Superior temporal gyrus (tissue), 1 donor: Measurements from ENCODE around the gene BOD1L1.
"Not testable (repeated sequence)": the region's sequence is repeated elsewhere in the genome, so short reads cannot be mapped to it uniquely, and the experiment has no call there.

Experiments
- DNase-seq: peaks from one replicate; pipeline ENCODE4 v3.0.0-alpha.2; 2016; ENCODE audit errors: extremely low spot score

The BOD1L1 gene

DNA sequence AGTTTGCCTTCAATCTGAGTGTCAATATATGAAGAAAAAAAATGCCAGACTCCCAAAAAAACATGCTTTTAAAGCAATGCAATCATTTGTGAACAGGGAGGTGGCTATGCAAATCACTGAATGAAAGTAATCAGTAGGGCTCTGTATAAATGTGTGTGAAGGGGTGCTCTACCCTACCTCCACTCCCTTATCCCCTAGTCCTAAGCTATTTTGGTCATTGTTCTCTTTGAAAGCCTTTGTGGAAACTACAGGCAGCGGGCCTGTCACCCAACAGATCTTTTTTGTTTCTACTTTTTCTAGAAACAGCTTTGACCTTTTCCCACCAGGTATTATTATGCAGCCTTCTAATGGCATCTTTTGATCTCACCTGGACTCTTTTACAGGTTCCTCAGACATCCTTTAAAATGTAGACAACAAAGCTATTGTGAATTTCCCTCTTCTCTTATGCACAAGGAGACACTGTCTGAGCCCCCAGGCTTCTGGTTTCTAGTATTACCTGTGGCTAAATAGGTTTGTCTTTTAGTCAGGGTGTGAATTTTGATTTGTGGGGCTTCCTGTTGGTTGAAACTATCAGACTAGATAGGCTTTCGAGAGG lies 9.2 kb downstream of the BOD1L1 start:
- DNase-seq, result no peak

DNA sequence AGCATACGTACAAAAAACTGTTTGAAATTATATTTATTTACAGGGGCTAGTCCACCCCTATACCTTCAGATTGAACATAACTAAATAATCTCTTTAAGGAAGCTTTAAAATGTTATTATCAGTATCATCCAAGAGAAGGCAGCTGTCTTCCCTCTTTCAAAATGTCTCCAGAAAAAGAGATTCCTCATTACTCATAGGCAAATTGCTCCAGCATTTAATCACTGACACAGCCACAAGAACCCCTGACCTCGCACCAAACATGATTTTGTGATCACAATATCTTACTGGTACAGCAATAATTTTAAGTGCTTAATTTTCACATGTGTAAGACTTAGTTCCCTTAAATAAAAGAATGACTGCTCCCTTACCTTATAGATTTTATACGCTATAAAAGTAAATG lies 9.7 kb downstream of the BOD1L1 start:
- no peak for DNase-seq

DNA sequence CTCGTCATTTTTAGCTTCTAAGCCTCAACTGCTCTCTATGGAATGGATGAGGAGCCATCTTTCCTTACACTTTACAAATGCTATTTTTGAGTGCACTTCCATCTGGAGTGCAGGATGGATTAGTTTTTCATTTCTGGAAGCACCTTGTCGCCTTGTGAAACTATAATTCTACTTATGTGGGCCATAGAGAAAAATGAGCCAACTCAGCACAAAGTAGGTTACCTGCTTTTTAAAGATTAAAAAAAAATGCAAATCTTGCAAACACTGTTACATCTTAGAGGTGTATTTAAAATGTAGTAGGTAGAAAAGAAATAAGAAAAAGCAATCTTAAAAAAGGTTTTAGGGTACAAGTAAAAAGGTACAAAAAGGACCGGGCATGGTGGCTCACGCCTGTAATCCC lies 10.9 kb downstream of the BOD1L1 start:
- DNase-seq, result no peak

DNA sequence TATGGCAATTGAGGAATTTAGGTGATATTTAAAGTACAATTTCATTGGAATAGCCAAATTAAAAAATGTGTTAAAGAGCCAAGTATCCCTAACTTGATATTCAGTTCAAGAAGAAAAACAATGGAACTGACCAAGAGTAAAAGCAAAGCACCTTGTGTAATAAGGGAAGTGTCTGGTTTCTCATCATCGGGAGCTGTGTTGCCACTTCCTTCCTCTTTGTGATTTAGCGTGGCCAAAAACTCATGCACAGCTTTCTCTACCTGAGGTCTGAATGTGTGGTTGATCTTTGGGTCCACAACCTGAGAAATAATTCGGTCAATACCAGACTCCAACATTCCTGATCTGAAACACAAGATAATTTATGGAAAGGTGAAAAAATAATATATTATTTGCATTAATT lies 12.4 kb downstream of the BOD1L1 start:
- DNase-seq, result no peak

DNA sequence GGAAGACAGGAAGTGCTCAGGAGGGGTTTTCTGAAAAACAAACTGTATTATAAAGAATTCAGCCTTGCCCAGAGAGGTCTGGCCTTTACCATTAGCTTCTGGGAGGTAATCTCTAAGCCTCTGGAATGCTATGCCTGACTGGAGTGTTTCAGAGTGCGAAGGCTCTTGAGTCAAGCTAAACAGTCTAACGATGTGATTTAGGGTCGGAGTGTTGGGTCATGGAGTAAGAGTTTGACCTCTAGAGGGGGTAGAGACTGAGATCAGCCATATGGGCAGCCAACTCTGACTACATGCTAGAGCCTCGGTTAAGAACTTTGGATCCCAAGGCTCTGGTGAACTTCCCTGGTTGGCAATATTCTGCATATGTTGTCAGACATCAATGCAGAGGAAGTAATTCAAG lies 15.0 kb downstream of the BOD1L1 start:
- DNase-seq, result no peak

DNA sequence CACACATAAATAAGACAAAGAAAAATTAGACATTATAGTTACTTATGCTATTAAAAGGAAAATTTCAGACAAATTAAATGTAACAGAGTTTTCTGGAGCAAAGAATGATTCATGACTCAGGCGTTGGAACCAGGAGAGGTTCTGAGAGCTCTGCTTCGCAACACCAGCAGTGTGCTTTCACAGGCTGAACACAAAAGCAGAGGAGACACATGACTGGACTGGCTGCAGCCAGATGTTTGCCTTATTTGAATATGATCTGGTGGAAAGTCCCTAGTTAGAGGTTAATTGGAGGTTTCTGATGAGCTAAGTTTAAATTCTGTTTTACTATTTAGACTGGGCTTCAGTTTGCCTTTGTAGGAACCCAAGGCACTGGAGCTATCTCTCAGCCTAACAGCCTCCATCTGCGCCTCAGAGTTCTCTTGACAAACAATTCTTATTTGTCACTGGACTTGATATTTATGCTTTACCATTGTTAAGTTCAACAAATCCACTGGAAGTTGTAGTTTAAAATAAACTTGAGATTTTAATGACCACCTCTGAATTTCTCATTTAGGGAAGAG lies 16.2 kb downstream of the BOD1L1 start:
- no peak for DNase-seq

DNA sequence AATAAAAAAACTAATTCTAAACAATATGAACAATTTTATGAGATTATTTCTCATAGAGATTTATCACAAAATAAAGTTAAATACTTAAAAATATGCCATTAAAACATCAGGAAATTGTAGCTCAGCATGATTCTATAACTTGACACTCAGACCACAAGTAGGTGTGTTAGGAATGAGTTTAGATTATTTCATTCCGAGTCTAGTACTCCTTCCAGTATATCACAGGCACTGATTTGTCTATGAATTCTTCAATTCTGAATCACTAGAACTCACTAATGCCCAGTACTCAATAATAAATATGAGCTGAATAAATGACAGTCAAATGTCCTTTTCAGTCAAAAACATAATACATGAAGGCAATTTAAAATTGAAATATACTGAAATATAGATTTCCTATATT lies 22.2 kb downstream of the BOD1L1 start:
- no peak for DNase-seq

DNA sequence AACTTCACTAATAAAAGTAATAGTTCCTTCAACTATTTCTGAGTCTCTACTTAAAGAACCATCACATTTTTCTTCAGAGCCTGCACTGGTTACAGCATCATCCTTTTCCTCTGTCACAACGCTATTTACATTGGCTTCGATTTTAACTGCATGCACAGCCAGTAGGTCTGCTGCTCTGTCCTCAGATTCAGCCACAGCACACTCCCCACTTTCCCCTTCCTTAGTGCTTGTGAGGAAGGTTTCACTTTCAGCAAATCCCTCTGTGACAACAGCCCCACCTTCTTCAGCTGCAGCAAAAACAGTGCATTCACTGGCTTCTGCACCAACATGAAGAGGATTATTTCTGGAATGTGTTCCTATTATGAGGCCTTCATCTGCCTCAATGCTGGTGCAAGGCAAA lies 25.7 kb downstream of the BOD1L1 start:
- no peak for DNase-seq

DNA sequence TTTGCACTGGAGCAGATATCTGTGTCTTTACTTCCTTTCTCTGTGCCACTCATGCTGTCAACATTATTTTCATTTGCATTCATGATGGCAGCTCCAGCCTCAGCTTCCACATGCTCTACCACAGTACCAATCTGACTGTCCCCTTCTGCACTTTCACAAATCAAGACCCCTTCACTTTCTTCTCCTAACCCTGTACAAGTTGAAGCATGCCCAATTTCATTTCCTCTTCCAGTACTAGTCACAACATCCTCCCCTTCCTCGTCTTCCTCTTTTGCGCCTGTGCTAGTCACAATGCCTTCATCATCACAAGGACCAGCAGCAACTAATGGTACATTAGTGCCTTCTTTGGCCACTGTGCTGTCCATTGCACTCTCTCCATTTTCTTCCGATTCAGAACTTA lies 26.5 kb downstream of the BOD1L1 start:
- DNase-seq, result peak; percentile 23

DNA sequence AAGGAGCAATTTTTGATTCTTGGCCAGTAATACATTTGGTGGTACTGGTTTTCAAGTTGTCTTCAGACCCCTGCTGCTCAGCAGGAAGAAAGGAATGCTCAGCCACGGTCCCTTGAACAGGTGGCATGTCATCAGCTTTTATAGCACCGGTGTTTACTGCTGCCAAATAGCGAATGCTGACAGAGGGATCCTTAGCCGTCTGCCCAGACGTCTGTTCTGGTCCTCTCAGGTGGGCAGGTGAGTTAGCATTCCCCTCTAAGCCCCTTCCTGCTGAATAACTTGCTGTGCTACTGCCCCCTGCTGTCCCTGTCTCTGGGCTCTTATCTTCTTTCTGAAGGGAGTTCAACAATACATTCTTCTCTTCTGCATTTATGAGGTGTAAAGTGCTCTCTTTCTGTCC lies 28.4 kb downstream of the BOD1L1 start:
- no peak for DNase-seq

DNA sequence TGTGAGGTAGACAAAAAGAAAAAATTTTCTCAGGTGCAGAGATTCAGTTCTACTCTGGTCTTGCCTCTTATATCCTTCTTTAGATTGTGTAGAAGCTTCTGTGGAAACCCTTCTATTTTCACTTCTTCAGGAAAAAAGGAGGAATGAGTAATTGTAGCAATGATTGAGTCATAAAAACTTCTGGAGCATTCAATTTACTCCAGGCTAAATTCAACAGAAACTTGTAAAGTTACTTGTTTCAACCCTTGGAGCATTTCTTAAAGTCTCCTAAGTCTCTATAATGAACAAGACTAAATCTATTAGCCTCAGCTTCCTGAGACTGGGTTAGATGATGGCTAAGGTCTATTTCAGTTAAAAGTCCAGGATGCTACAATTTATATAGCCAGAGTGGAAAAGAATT lies 29.9 kb downstream of the BOD1L1 start:
- no peak for DNase-seq

DNA sequence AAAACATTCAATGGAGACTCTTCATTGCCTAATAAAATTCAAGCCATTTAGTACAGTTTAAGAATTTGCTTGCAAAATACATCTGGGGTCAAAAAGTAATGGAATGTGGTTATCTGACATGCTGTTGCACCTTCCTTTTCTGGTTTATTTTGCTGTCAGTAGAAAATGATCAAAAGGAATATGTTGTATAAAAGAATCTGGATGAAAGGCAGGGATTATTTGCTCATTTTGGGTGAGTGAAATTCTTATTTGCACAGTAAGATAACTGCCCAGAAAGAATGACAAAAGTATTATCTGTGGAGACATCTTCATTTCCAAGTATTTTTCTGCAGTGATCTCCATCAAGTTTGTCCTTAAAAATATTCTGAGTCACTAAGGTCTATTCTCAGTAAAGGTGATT lies 30.4 kb downstream of the BOD1L1 start:
- no peak for DNase-seq

DNA sequence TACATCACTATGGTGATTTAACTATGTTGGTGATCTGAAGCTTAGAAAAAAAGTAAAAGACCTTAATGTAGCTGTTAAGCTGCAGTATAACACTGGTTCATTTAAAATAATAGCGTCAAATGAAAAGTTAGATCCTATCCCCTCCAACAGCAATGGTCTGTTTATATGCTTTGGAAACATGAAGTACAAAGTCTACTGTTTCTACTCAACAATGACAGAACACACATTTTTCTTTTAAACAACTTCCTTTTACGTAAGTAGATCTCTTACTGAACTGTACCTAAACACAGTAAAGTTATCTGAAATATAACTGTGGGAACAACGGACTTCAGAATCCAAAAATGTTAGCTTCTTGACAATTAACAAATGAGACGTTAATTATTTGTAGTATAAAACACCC lies 35.3 kb downstream of the BOD1L1 start:
- no peak for DNase-seq

DNA sequence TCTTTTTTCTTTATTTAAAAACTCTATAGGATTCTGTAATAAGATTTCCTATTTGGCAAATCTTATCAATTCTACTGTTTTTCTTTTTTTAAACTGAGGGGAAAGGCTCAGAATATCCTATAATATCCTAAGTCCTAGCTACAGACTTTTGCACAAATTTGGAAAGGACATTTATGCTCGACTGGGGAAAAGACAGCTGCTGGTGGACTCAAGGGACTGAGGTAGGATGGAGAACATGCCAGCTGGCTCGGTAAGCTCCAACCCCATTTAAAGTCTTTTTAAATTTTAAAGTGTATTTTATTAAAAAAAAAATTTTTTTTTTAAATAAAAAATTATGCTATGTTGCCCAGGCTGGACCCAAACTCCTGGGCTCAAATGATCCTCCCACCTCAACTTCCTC lies 36.8 kb downstream of the BOD1L1 start:
- no peak for DNase-seq

DNA sequence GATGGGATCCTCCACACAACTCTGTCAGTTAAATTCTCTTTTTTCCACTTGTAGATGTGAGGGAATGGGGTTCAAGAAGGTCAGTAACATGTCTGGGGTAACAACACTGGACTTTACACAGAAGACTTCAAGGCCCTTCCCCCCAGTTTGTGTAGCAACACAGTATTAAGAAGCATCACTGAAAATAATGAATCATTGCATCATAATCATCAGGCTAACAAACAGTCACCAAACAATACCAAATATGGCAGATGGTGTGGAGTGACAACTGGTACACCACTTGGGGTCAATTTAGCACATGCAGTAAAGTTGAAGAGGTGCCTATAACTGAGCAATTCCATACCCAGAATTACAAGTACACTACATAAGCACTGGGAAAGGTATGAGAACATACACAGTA lies 38.6 kb downstream of the BOD1L1 start:
- DNase-seq, result no peak

DNA sequence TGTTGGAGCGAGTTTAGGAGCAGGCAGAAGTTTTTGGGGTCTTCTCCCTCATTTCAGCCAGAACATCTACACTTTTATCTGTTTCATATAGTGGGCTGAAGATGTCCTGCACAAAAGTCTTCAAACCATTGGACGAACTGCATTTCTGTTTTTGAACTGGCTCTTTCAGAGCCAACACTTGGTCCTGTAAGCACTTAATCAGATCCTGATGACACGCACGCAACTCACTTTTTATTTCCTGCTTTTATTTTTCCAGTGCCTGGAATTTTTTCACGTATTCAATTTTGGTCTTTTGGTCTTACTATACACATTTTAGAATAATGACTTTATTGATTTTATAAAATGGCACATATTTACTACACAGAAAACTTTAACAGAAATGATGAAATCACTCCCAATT lies 43.0 kb downstream of the BOD1L1 start:
- no peak for DNase-seq

DNA sequence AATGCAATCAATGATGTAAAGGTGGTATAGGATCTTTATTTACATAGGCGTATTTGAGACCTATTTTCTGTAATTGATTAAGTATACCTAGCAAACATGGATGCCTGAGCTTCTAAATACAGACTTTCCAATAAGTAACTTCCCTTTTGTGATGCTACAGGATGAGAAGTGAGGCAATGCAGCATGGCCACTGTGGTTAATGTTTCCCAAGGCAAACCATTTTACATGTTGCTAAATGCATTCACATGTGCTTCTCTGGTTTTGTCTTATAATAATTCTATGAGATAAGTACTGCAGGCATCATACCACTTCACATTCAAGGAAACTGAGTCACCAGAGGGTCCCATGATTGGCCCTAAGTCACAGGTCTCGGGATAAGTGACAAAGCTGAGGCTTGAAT lies 47.5 kb downstream of the BOD1L1 start:
- DNase-seq, result no peak

DNA sequence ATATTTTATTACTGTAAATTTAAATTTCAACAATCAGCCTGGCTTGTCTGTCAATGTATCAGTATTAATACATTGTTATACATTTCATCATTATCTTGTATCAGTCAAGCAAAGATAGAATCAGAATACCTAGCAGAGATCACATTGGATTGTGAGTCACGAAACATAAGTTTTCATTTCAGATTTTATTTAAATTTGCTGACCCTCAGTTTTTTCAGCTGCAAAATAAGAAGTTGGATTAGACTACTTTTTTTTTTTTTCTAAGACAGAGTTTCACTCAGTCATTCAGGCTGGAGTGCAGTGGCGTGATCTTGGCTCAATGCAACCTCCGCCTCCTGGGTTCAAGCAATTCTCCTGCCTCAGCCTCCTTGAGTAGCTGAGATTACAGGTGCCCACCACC lies 49.9 kb downstream of the BOD1L1 start:
- no peak for DNase-seq

DNA sequence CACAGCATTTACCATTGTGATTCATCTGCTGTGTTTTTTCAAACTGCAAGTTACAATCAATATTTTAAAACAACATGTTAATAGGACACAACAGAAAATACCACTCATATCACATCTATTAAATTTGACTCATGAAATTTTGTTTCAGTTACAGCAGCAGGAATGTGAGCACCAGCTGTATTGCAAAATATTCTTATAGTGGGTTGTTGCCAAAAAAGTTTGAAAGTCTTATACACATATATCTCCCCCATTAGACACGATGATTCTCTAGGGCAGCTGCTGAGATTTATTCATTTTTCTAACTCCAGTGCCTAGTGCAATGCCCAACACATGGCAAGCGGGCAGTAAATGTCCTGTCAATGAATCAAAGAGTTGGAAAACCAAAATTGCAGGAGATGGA lies 56.6 kb downstream of the BOD1L1 start:
- no peak for DNase-seq

DNA sequence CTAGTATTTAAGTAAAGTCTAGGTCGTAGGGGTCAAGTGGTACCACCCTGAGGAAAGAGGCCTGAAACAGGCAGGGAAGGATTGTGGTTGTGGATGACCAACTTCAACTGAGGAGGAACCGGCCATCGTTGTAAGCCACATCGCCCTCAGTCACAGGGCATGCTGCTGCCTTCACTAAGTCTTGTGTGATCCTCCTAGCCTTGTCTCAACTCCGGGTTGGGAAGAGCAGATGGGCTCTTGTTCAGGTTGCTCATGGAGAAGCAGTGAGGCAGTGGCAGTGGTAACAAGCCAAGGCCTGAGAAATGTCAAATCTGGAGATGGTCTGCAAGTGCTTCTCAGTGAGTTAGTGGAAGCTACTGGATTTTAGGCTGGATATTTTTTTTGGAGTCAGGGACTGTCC lies 60.4 kb downstream of the BOD1L1 start:
- no peak for DNase-seq

DNA sequence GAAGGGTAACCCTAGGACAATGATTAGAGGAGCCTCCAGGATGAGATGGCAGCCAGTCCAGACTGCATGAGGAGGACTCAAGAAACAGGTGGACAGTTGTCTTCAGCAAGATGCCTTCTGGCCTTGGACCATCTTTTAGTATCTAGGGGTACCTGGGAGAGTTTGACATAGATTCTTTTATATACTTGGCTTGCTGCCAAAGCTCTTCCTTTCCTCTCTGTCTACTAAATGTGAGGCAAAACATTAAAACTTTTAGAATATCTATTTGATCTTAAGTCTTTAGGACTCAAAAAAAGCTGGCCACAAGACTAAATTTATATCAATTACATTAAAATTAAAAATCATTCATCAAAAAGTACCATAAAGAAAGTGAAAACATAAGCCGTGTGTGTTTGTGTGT lies 64.6 kb downstream of the BOD1L1 start:
- no peak for DNase-seq

DNA sequence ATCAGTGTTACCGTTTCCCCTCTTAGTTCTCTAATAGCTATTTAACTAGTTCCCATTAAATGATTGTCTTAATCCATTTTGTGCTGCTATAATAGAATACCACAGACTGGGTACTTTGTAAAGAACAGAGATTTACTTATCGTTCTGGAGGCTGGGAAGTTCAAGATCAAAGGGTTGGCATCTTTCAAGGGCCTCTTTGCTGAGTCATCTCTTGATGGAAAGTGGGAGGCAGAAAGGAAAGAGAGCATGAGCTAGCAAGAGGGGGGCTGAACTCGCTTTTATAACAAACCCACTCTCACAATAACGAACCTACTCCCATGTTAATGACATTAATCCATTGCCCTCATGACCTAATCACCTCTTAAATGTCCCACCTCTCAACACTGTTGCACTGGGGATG lies 65.9 kb downstream of the BOD1L1 start:
- no peak for DNase-seq

DNA sequence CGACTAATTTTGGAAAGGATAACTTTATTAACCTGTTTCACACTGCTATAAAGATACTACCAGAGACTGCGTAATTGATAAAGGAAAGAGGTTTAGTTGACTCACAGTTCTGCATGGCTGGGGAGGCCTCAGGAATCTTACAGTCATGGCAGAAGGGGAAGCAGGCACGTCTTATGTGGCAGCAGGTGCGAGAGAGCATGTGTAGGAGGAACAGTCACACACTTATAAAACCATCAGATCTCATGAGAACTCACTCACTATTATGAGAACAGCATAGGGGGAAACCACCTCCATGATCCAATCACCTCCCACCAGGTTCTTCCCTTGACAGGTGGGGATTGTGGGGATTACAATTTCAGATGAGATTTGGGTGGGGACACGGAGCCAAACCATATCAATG lies 67.4 kb downstream of the BOD1L1 start:
- not testable (repeated sequence) for DNase-seq

DNA sequence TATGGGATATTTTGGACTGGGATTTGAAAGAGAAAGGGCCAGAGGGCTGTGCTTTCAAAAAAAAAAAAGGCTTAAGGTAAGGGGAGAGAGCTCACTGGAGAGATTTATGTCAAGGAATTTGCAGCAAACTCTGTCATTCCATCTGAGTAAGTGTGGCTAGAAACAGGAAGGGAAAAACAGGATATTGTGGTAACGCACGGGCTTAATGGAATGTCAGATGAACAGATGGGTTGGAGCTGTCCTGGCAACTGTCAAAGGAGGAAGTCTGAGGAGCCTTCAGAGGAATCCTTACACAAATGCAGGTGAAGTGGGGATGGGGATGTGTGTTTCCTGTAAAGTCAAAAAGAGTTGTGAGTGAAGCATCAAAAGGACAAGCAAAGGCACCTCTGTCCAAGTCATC lies 68.1 kb downstream of the BOD1L1 start:
- DNase-seq, result no peak
